Type B pancreatic cell (in vitro differentiated cells): ENCODE data around the gene PDE4A. TPM values are rescaled to one million over a fixed set of nuclear protein-coding genes. Genes with fewer than 3 reads are reported as not detected.
"Not testable (repeated sequence)": the region's sequence is repeated elsewhere in the genome, so short reads cannot be mapped to it uniquely, and the experiment has no call there.

Source experiments
- DNase-seq: peaks from one replicate; pipeline ENCODE4 v3.0.0; 2021; ENCODE audit warnings: mixed read lengths; ENCODE audit not compliant: unreplicated experiment; ENCODE audit errors: extremely low spot score
- H3K27ac Mint-ChIP-seq: 2 replicates; pipeline ENCODE4 v1.8.0; 2021; ENCODE audit warnings: mild to moderate bottlenecking, mixed read lengths
- H3K27me3 Mint-ChIP-seq: 2 replicates; pipeline ENCODE4 v1.8.0; 2021; ENCODE audit warnings: mixed read lengths
- H3K36me3 Mint-ChIP-seq: 2 replicates; pipeline ENCODE4 v1.8.0; 2021; ENCODE audit warnings: mixed read lengths
- H3K4me1 Mint-ChIP-seq: one replicate; pipeline ENCODE4 v1.8.0; 2021; ENCODE audit warnings: mixed read lengths; ENCODE audit not compliant: unreplicated experiment
- H3K4me3 Mint-ChIP-seq: 2 replicates; pipeline ENCODE4 v1.8.0; 2021; ENCODE audit warnings: mild to moderate bottlenecking, mixed read lengths
- H3K9me3 Mint-ChIP-seq: 2 replicates; pipeline ENCODE4 v1.8.0; 2021; ENCODE audit warnings: mixed read lengths
- total RNA-seq: library from RNA; stranded (reverse); gene quantifications from 2 replicates; pipeline ENCODE4 v1.2.1, GENCODE V29; 2021; ENCODE audit warnings: low replicate concordance
- TF ChIP-seq, protein P1 (sequence below): fragments of 200-600 bp; sonication (generic); conservative IDR thresholded peaks from 2 replicates; pipeline ENCODE4 v1.5.0; 2021; ENCODE audit warnings: antibody characterized with exemption, mild to moderate bottlenecking

The PDE4A gene
- total RNA-seq, 1 donor from 2014 or later: 1.6 TPM

DNA sequence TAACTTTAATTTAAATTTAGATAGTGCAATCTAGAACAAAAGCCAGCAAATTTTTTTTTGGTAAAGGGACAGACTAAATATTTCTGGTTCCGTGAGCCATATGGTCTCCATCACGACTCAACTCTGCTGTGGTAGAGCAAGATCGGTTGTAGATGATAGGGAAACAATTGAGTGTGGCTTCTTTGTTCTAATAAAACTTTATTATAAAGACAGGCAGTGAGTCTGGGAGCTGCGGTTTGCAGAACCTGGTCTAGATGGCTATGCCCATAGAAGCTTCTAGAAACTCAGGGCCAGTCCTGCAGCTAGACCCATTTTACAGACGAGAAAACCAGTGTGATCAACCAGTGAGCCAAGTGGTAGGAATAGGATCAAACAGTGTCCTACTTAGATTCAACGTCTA, 28.2 kb upstream of the PDE4A start:
- H3K27me3 Mint-ChIP-seq: no peaks in the 10 kb centered on the region
- peaks cover 5% of the 10 kb centered on the region for H3K36me3 Mint-ChIP-seq
- H3K4me1 Mint-ChIP-seq: peaks cover 5% of the 10 kb centered on the region
- no peak overlapping the region for H3K4me3 Mint-ChIP-seq
- no peak for DNase-seq
- no peak overlapping the region for H3K27ac Mint-ChIP-seq
- H3K9me3 Mint-ChIP-seq: no peaks in the 10 kb centered on the region
- TF ChIP-seq, protein P1, sequence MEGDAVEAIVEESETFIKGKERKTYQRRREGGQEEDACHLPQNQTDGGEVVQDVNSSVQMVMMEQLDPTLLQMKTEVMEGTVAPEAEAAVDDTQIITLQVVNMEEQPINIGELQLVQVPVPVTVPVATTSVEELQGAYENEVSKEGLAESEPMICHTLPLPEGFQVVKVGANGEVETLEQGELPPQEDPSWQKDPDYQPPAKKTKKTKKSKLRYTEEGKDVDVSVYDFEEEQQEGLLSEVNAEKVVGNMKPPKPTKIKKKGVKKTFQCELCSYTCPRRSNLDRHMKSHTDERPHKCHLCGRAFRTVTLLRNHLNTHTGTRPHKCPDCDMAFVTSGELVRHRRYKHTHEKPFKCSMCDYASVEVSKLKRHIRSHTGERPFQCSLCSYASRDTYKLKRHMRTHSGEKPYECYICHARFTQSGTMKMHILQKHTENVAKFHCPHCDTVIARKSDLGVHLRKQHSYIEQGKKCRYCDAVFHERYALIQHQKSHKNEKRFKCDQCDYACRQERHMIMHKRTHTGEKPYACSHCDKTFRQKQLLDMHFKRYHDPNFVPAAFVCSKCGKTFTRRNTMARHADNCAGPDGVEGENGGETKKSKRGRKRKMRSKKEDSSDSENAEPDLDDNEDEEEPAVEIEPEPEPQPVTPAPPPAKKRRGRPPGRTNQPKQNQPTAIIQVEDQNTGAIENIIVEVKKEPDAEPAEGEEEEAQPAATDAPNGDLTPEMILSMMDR: no peak

DNA sequence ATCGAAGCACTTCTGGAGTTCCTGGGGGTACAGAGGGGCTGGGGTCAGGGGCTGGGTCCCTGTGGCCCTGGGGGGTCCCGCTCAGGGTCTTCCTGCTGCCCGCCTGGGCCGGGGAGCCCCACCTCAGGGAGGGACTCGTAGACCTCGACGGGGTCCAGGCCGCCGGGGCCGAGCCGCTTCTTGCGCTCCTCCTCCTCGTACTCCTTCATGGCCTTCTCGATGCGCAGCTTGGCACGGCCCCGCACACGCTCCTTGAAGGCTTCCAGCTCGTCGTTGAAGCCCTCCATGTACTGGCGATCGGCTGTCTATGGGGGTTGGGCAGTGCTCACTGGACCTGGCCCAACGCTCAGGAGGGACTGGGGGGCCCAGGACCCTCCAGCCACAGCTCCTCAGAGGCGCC, 27.2 kb upstream of the PDE4A start:
- DNase-seq: no peak
- no peaks in the 10 kb centered on the region for H3K27me3 Mint-ChIP-seq
- H3K27ac Mint-ChIP-seq: no peak overlapping the region
- H3K4me1 Mint-ChIP-seq: peaks cover 5% of the 10 kb centered on the region
- peaks cover 5% of the 10 kb centered on the region for H3K36me3 Mint-ChIP-seq
- H3K9me3 Mint-ChIP-seq: no peaks in the 10 kb centered on the region
- no peak overlapping the region for H3K4me3 Mint-ChIP-seq
- TF ChIP-seq, protein P1: no peak

DNA sequence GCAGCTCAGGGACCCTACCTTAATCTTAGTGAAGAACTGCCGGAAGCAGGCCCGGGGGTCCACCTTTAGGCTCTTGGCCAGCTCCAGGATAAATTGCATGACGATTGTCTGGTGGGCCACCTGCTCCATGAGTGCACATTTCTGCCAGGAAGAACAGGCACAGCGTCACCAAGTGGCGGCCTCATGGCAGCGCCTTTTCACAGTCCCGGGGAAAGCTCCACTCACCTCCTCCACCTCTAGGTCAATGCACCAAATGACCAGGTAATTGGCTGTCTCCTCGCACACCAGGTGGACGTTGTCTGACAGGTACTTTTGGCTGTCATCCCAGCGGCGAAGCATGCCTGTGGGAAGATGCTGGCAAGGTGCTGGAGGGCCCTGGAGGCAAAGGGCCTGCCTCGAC, 25.3 kb upstream of the PDE4A start:
- H3K27me3 Mint-ChIP-seq: no peaks in the 10 kb centered on the region
- TF ChIP-seq, protein P1: no peak
- H3K4me3 Mint-ChIP-seq: no peak overlapping the region
- no peaks in the 10 kb centered on the region for H3K4me1 Mint-ChIP-seq
- no peak overlapping the region for H3K27ac Mint-ChIP-seq
- H3K9me3 Mint-ChIP-seq: no peaks in the 10 kb centered on the region
- no peak for DNase-seq
- H3K36me3 Mint-ChIP-seq: peaks cover 5% of the 10 kb centered on the region

DNA sequence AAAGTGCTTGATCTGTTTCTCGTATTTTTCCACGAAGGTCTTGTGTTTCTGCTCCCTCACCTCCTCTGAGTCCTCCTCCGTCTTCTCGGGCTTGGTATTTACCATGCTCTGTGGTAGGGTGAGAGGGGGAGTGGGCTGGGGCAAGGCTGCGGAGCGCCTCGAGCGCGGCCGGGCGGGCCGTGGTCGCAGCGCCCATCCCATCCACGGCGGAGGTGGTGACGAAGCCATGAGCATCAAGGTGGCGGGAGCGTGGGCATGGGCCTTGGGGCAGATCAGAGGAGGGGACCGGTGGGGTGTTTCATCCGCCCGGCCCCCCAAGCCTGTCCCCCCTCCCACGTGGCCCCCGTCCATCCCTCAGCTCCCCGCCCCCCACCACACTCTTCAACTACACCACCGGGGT, 24.9 kb upstream of the PDE4A start:
- H3K9me3 Mint-ChIP-seq: no peaks in the 10 kb centered on the region
- H3K4me1 Mint-ChIP-seq: no peaks in the 10 kb centered on the region
- no peaks in the 10 kb centered on the region for H3K27me3 Mint-ChIP-seq
- peaks cover 5% of the 10 kb centered on the region for H3K36me3 Mint-ChIP-seq
- no peak overlapping the region for H3K27ac Mint-ChIP-seq
- TF ChIP-seq, protein P1: no peak
- DNase-seq: no peak
- H3K4me3 Mint-ChIP-seq: no peak overlapping the region

DNA sequence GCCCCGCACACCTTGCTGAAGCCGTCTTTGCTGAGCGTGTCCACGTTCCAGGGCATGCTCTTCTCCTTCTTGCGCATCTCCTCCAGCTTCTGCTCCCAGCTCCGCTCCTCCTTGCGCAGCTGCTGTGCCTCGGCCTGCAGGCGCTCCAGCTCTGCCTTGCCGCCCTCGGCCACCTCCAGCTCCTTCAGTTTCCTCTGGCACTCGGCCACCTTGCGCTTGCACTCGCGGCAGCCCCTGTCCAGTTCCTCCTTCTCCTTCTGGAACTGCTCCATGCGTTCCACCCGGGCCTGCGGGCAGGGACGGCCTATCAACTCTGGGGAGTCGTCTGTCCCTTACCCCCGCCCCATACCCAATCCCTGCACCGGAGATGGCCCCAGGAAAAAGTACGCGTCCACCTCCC, 24.4 kb upstream of the PDE4A start:
- peaks cover under 1% of the 10 kb centered on the region for H3K4me1 Mint-ChIP-seq
- TF ChIP-seq, protein P1: no peak
- no peaks in the 10 kb centered on the region for H3K9me3 Mint-ChIP-seq
- H3K4me3 Mint-ChIP-seq: no peak overlapping the region
- DNase-seq: no peak
- H3K27ac Mint-ChIP-seq: no peak overlapping the region
- no peaks in the 10 kb centered on the region for H3K27me3 Mint-ChIP-seq
- H3K36me3 Mint-ChIP-seq: peaks cover 1% of the 10 kb centered on the region

DNA sequence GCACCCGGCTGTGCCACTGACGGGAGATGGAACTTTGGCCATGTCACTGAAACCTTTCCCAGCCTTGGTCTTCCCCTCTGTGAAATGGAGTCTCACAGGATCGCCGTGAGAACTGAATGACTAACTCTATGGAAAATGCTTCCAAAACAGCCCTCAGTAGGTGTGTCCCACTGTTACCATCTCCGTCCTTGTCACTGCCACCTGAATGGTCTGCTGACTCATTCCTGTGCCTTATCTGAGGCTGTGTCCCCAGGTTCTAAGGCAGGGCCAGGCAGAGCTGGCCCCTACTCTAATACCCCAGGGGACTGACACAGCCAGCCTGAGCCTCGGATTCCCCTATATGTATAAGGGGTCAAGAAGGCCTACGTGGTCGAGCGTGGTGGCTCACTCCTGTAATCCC, 21.5 kb upstream of the PDE4A start:
- Mint-ChIP-seq H3K9me3 (no peaks in the 10 kb centered on the region), H3K27me3 (no peaks in the 10 kb centered on the region), H3K4me1 (peaks cover 14% of the 10 kb centered on the region), H3K27ac (no peak overlapping the region), H3K36me3 (no peaks in the 10 kb centered on the region), H3K4me3 (no peak overlapping the region)
- TF ChIP-seq, protein P1: no peak
- no peak for DNase-seq

DNA sequence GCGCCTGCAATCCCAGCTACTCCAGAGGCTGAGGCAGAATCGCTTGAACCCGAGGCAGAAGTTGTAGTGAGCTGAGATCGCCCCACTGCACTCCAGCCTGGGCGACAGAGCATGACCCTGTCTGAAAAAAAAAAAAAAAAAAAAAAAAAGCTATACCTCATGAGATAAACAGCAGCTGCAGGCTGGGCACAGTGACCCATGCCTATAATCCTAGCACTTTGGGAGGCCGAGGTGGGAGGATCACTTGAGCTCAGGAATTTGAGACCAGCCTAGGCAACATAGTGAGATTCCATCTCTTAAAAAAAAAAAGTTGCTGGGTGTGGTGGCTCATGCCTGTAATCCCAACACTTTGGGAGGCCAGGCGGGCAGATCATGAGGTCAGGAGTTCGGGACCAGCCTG, 21.0 kb upstream of the PDE4A start:
- not testable (repeated sequence) for H3K4me3 Mint-ChIP-seq, H3K27ac Mint-ChIP-seq, H3K9me3 Mint-ChIP-seq, H3K36me3 Mint-ChIP-seq, H3K27me3 Mint-ChIP-seq, DNase-seq
- H3K4me1 Mint-ChIP-seq: peaks cover 14% of the 10 kb centered on the region
